GM08714 (cell line): Measurements from ENCODE around the gene ATN1.

ENCODE experiments used
- H3K4me3 ChIP-seq: fragments of 200-500 bp; sonication (Bioruptor generic); 2 replicates; pipeline ENCODE4 v1.5.1; 2014; ENCODE audit warnings: mild to moderate bottlenecking, low read length, inconsistent platforms
- ZNF274 ChIP-seq: IDR thresholded peaks from 2 replicates; pipeline ENCODE4 v1.6.1; 2012; ENCODE audit warnings: mild to moderate bottlenecking, low read depth, low read length

The ATN1 gene

DNA sequence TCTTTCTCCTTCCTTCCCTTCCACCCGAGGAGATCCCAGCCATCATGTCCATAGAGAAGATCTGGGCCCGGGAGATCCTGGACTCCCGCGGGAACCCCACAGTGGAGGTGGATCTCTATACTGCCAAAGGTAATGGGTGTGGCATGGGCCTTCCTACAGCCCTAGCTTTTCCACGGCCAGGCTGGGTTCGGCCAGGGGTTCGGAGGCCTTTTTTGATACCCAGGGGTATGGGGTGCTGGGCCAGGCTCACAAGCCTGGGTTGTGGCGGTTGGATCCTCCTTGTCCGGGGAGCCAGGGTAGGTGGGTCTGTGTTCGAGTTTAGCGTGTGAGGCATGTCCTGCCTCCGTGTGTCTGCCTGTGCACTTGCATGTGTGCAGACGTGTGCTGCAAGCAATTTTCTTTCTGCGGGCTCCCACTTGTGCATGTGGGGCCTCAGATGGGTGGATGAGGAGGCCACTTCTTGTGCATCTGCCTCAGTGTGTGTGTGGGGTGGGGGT, 11.9 kb upstream of the ATN1 start:
- no peak overlapping the region for H3K4me3 ChIP-seq
- no peak for TF ChIP-seq ZNF274

GRCh38 chr12:6916426-6917200, 11.1 kb upstream of the ATN1 start:
- no peak overlapping the region for H3K4me3 ChIP-seq
- no peak for TF ChIP-seq ZNF274

DNA sequence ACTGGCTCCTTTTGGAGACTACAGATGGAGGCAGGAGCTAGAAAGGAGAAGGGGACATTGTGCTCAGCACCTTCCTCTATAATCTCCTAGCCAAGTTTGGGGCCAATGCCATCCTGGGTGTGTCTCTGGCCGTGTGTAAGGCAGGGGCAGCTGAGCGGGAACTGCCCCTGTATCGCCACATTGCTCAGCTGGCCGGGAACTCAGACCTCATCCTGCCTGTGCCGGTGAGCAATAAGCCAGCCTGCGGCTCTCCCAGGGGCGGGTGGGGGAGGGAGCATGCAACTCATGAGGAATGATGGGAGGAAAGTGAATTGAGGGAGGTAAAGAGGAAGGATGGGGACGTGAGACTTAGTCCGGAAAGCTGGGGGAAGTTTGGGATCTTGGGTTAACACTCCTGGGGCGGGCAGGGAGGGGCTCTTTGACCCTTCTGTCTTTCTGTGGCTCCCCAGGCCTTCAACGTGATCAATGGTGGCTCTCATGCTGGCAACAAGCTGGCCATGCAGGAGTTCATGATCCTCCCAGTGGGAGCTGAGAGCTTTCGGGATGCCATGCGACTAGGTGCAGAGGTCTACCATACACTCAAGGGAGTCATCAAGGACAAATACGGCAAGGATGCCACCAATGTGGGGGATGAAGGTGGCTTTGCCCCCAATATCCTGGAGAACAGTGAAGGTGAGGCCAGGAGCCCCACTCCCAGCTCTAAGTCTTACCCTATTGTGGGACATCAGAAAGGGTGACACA, 10.1 kb upstream of the ATN1 start:
- TF ChIP-seq ZNF274 = no peak

GRCh38 chr12:6919588-6919987, 8.2 kb upstream of the ATN1 start:
- TF ChIP-seq ZNF274 = no peak

More for the DNA sequence above, 10.1 kb upstream of the ATN1 start:
- H3K4me3 ChIP-seq = no peak overlapping the region

GRCh38 chr12:6921539-6921938, 6.2 kb upstream of the ATN1 start:
- no peak for TF ChIP-seq ZNF274

More at GRCh38 chr12:6919588-6919987, 8.2 kb upstream of the ATN1 start:
- no peak overlapping the region for H3K4me3 ChIP-seq

GRCh38 chr12:6921996-6922946, 5.5 kb upstream of the ATN1 start:
- H3K4me3 ChIP-seq = no peak overlapping the region; the same call in 1 of the 2 replicates
- no peak for TF ChIP-seq ZNF274

More at GRCh38 chr12:6921539-6921938, 6.2 kb upstream of the ATN1 start:
- H3K4me3 ChIP-seq = no peak overlapping the region

- TF ChIP-seq ZNF274 = no peak
- H3K4me3 ChIP-seq = no peak overlapping the region
These were observed 4.6 kb upstream of the ATN1 start for GRCh38 chr12:6923003-6923732.

GRCh38 chr12:6923851-6924250, 3.9 kb upstream of the ATN1 start:
- H3K4me3 ChIP-seq = no peak overlapping the region
- TF ChIP-seq ZNF274 = no peak

DNA sequence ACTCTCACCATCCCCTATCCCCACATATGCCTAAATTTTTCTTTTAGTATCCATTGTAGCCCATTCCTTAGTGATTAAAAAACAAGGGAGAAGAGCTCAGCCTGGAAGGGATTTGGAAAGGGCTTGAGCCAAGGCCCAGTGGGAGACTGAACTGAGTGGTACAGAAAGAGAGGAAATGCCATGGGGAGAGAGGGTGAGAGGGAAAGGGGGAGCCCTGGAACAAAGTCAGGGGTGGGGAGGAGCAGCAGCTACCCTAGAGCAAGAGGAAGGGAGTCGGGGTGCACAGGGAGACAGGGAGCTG, 2.6 kb upstream of the ATN1 start:
- TF ChIP-seq ZNF274 = no peak
- H3K4me3 ChIP-seq = no peak overlapping the region

GRCh38 chr12:6925540-6926279, 2.0 kb upstream of the ATN1 start:
- TF ChIP-seq ZNF274 = no peak
- H3K4me3 ChIP-seq = no peak overlapping the region

DNA sequence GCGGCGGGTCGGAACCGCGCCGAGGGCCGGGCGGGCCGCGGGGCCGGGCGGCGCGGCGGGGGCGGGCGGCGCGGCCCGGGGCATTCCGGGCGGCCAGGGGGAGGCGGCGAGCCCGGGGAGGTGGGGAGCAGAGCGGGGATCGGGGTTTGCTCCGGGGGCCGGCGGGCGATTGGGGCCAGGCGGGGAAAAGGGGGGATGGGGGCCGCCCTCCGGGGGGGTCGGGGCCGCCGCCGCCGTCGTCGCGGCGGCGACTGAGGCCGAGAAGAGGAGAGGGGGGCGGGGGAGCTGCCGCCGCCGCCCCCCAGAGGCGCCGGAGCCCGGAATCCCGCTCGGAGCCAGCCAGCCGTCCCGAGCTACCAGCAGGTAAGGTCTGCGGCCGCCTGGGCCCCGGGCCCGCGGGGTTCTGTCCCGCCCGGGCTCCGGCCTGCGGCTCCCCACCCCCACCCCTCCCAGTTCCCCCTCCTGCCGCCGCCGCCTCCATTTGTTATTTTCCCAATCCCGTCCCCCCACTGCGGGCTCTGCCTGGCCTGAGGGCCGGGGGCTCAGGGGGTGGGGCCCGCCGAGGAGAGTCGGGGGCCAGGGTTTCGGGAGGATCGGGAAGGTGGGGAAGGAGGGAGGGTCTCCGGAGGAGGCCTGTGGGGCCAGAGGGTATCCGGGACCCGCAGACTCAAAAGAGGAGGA, 403 bp downstream of the ATN1 start:
- TF ChIP-seq ZNF274 = no peak
- H3K4me3 ChIP-seq = peak overlapping the region; percentile 82

DNA sequence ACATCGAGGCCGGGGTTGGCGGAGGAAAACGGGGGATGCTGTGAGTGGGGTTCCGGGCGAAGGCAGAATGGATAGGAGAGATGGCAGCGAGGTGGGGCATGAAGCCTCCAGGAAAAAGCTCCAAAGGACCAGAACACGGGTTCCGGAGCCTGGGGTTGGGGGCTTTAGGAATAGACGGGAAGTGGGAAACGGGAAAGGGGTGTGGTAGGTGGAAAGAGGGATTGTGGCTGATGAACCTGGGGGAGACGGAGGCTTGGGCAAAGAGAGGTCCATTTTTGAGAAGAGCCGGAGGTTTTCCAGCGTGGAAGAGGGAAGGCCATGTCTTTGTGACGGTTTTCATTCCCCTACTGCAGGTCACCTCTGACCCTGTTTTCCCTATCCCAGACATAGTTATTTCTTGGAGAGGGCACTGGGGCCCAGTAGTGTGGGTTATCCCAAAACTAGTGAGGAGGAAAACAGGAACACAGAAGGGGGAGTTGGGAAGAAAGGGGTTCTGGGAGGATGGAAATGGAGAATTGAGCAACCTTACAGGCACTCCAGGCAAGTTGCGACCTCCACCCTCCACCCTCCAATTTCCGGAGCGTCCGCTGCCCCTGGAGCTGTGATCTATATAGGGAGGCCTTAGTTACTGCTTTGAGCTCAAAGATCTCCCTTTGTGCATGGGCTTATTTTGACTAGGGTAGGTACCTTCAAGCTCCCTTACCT, 1.1 kb downstream of the ATN1 start:
- TF ChIP-seq ZNF274 = no peak
- peak overlapping the region; percentile 82 for H3K4me3 ChIP-seq
